Activated naive CD4-positive, alpha-beta T cell treated with anti-CD3 and anti-CD28 coated beads, Interleukin-2, amount 10 ng/mL, durations not matched to agents 7 days and 5 days (primary cell): ENCODE measurements around the gene SCCPDH.
"Not testable (repeated sequence)": the region's sequence is repeated elsewhere in the genome, so short reads cannot be mapped to it uniquely, and the experiment has no call there.

ENCODE experiments used
- CTCF ChIA-PET: fragments of 350-600 bp; sonication (Branson Sonifier 250); formaldehyde crosslinking; loops from one replicate; lab custom pipeline; 2021; ENCODE audit warnings: antibody characterized with exemption; lab: Charles Lee
- DNase-seq: peaks from one replicate; pipeline ENCODE4 v3.0.0-alpha.2; 2020
- H3K27ac Mint-ChIP-seq: one replicate; pipeline ENCODE4 v1.8.0; 2021; ENCODE audit warnings: mild to moderate bottlenecking, moderate library complexity, mixed read lengths
- H3K27me3 Mint-ChIP-seq: one replicate; pipeline ENCODE4 v1.8.0; 2021; ENCODE audit warnings: mild to moderate bottlenecking, mixed read lengths
- H3K36me3 Mint-ChIP-seq: one replicate; pipeline ENCODE4 v1.8.0; 2021; ENCODE audit warnings: mixed read lengths
- H3K4me1 Mint-ChIP-seq: one replicate; pipeline ENCODE4 v1.8.0; 2021; ENCODE audit warnings: mixed read lengths
- H3K4me3 Mint-ChIP-seq: one replicate; pipeline ENCODE4 v1.8.0; 2021; ENCODE audit warnings: mild to moderate bottlenecking, moderate library complexity, mixed read lengths
- H3K9me3 Mint-ChIP-seq: one replicate; pipeline ENCODE4 v1.8.0; 2021; ENCODE audit warnings: mixed read lengths

The SCCPDH gene

DNA sequence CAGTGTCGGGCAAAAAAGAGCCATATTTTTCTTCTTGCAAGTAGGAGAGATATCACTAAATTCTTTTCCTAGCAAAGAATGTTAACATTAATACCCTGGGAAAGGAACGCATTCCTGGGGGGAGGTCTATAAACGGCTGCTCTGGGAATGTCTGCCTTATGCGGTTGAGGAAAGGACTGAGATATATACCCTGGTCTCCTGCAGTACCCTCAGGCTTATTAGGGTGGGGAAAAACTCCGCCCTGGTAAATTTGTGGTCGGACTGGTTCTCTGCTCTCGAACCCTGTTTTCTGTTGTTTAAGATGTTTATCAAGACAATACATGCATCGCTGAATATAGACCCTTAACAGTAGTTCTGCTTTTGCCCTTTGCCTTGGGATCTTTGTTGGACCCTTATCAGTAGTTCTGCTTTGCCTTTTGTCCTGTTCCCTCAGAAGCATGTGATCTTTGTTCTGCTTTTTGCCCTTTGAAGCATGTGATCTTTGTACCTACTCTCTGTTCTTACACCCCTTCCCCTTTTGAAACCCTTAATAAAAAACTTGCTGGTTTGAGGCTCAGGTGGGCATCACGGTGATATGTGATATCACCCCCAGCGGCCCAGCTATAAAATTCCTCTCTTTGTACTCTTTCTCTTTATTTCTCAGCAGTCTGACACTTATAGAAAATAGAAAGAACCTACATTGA is 29.9 kb upstream of the SCCPDH start:
- CTCF ChIA-PET, result interaction anchor here (1.1 to 1.7 kb wide), 2 partner anchors 9 to 202 kb away, joined by 3 read pairs; no protein-coding TSS in a partner anchor
- H3K36me3 Mint-ChIP-seq, H3K27ac Mint-ChIP-seq, DNase-seq, H3K27me3 Mint-ChIP-seq, H3K4me3 Mint-ChIP-seq: not testable (repeated sequence)
- Mint-ChIP-seq H3K9me3 (peaks cover 24% of the 10 kb centered on the region), H3K4me1 (peaks cover 13% of the 10 kb centered on the region)

DNA sequence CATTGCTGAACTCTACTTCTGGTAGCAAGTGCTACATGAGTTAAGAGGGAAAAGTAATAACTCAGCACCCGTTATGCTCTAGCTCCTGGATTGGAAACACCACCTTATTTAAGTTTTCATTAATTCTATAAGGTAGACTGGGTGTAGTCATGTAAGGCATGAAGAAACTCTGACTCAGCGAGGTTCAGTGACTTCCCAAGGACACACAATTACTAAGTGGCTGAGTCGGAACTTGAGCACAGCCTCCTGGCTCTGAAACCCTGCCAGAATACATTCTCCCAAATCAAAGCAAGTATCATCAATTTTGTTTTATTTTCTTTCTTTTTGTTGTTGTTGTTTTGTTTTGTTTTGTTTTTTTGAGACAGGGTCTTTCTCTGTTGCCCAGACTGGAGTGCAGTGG is 29.1 kb upstream of the SCCPDH start:
- DNase-seq, result no peak
- CTCF ChIA-PET, result interaction anchor here (0.9 to 1.7 kb wide), 4 partner anchors 8 to 203 kb away, joined by 3 to 5 read pairs (median 3); no protein-coding TSS in a partner anchor
- peaks cover 24% of the 10 kb centered on the region for H3K9me3 Mint-ChIP-seq
- H3K4me1 Mint-ChIP-seq, result peaks cover 10% of the 10 kb centered on the region
- peaks cover 2% of the 10 kb centered on the region for H3K36me3 Mint-ChIP-seq
- H3K27me3 Mint-ChIP-seq, result no peaks in the 10 kb centered on the region
- H3K27ac Mint-ChIP-seq, result peak overlapping the region; percentile 2
- H3K4me3 Mint-ChIP-seq, result no peak overlapping the region

- Mint-ChIP-seq H3K27ac (no peak overlapping the region), H3K4me1 (peaks cover 10% of the 10 kb centered on the region), H3K9me3 (peaks cover 24% of the 10 kb centered on the region), H3K27me3 (no peaks in the 10 kb centered on the region), H3K36me3 (peaks cover 2% of the 10 kb centered on the region), H3K4me3 (no peak overlapping the region)
- CTCF ChIA-PET, result interaction anchor here (0.9 to 1.7 kb wide), 4 partner anchors 8 to 203 kb away, joined by 3 to 5 read pairs (median 3); no protein-coding TSS in a partner anchor
- no peak for DNase-seq
Measured at GRCh38 chr1:246695666-246696065, 28.5 kb upstream of the SCCPDH start.

- Mint-ChIP-seq H3K4me1 (peaks cover 10% of the 10 kb centered on the region), H3K27me3 (peaks cover 5% of the 10 kb centered on the region), H3K36me3 (no peaks in the 10 kb centered on the region), H3K9me3 (peaks cover 13% of the 10 kb centered on the region), H3K4me3 (peak overlapping the region; percentile 22), H3K27ac (peak overlapping the region; percentile 40)
- CTCF ChIA-PET, result no interaction called here
- DNase-seq, result no peak
Measured at GRCh38 chr1:246698466-246699094, 25.6 kb upstream of the SCCPDH start.

DNA sequence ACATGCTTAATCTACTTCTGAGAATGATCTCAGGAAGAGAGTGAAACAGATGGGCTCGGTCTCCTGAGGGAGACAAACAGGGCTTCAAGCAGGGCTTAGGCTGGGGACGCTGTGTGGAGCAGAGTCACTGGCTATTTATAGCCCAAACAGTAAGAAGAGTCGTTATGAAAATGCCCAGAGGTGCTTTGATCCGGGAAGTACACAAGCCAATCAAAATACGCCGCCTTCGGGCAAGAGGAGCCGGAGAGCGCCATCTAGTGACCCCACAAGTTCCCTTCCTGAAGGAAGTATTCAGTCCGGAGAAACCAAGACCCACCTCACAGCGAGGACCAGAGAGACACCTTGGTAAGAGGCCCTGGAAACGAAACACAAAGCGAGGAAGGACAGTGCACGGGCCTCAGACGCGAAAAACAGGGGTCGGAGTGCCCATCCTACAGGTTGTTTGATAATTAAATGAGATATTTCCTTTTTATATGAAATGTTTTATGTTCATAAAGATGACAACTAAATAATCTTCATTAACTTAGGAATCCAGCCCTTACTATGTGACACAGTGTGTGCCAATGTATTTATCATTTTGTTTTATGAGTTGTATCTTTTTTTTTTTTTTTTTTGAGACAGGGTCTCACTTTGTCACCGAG is 25.0 kb upstream of the SCCPDH start:
- DNase-seq, result peak; percentile 88
- peak overlapping the region; percentile 22 for H3K4me3 Mint-ChIP-seq
- H3K9me3 Mint-ChIP-seq, result peaks cover 10% of the 10 kb centered on the region
- H3K27ac Mint-ChIP-seq, result peak overlapping the region; percentile 40
- H3K36me3 Mint-ChIP-seq, result no peaks in the 10 kb centered on the region
- peaks cover 7% of the 10 kb centered on the region for H3K27me3 Mint-ChIP-seq
- H3K4me1 Mint-ChIP-seq, result peaks cover 10% of the 10 kb centered on the region
- CTCF ChIA-PET, result interaction anchor here (0.7 kb wide), 1 partner anchor 308 kb away, joined by 3 read pairs; no protein-coding TSS in a partner anchor

- Mint-ChIP-seq H3K36me3 (no peaks in the 10 kb centered on the region), H3K27ac (no peak overlapping the region), H3K27me3 (peaks cover 7% of the 10 kb centered on the region), H3K4me3 (no peak overlapping the region), H3K9me3 (no peaks in the 10 kb centered on the region), H3K4me1 (peaks cover 15% of the 10 kb centered on the region)
- no peak for DNase-seq
- CTCF ChIA-PET, result interaction anchor here (0.9 kb wide), 1 partner anchor 8 kb away, joined by 3 read pairs; no protein-coding TSS in a partner anchor
Measured at GRCh38 chr1:246703581-246703980, 20.6 kb upstream of the SCCPDH start.

DNA sequence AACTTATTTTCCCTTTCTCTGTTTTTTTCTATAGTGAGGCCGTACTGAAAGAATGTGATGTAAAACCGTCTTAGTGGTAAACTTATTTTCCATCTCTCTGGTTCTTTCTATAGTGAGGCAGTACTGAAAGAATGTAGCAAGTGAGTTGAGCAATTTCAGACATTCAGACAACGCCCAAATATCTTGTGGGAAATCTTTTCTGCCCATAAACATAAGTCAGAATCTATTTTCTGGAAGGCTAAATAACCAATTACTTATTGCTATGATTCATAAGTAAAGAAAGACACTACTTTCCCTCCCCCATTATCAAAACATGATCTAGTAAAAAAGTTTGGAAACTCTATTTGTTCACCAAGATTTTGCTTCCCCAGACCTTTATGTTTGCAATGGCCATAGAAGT is 18.8 kb upstream of the SCCPDH start:
- no peak overlapping the region for H3K27ac Mint-ChIP-seq
- H3K4me3 Mint-ChIP-seq, result no peak overlapping the region
- no peak for DNase-seq
- H3K9me3 Mint-ChIP-seq, result peaks cover 6% of the 10 kb centered on the region
- H3K27me3 Mint-ChIP-seq, result peaks cover 7% of the 10 kb centered on the region
- H3K4me1 Mint-ChIP-seq, result peaks cover 20% of the 10 kb centered on the region
- CTCF ChIA-PET, result no interaction called here
- peaks cover 2% of the 10 kb centered on the region for H3K36me3 Mint-ChIP-seq

- DNase-seq, result no peak
- CTCF ChIA-PET, result no interaction called here
Measured at GRCh38 chr1:246708166-246708565, 16.0 kb upstream of the SCCPDH start.

DNA sequence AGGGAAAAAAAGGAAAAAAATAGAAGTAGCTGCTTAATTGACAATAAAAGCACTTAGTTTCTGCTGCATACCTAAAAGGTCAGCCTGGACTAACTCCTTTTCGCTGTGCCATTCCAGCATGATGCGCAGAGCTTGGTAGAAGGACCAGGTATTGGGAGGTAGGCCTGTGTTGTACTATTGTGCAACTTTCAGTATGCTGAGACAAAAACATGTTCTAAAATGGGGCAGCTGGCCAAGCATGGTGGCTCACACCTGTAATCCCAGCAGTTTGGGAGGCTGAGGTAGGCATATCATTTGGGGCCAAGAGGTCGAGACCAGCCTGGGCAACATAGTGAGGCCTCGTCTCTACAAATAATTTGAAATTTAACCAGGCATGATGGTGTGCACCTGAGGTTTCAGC is 15.0 kb upstream of the SCCPDH start:
- CTCF ChIA-PET, result no interaction called here
- Mint-ChIP-seq H3K4me3 (no peak overlapping the region), H3K36me3 (peaks cover 2% of the 10 kb centered on the region)

More at GRCh38 chr1:246708166-246708565, 16.0 kb upstream of the SCCPDH start:
- peaks cover 13% of the 10 kb centered on the region for H3K9me3 Mint-ChIP-seq
- H3K27ac Mint-ChIP-seq, result no peak overlapping the region
- peaks cover 2% of the 10 kb centered on the region for H3K36me3 Mint-ChIP-seq
- H3K4me3 Mint-ChIP-seq, result no peak overlapping the region
- peaks cover 20% of the 10 kb centered on the region for H3K4me1 Mint-ChIP-seq
- peaks cover 23% of the 10 kb centered on the region for H3K27me3 Mint-ChIP-seq

GRCh38 chr1:246709835-246710234 is 14.4 kb upstream of the SCCPDH start:
- H3K27ac Mint-ChIP-seq, result no peak overlapping the region
- H3K36me3 Mint-ChIP-seq, result peaks cover 2% of the 10 kb centered on the region
- peaks cover 20% of the 10 kb centered on the region for H3K4me1 Mint-ChIP-seq
- no peak overlapping the region for H3K4me3 Mint-ChIP-seq
- H3K9me3 Mint-ChIP-seq, result peaks cover 13% of the 10 kb centered on the region
- no peak for DNase-seq
- CTCF ChIA-PET, result interaction anchor here (0.8 kb wide), 1 partner anchor 1288 kb away, joined by 3 read pairs; no protein-coding TSS in a partner anchor
- H3K27me3 Mint-ChIP-seq, result peaks cover 28% of the 10 kb centered on the region

More for the DNA sequence above, 15.0 kb upstream of the SCCPDH start:
- peaks cover 20% of the 10 kb centered on the region for H3K4me1 Mint-ChIP-seq
- no peak for DNase-seq
- no peak overlapping the region for H3K27ac Mint-ChIP-seq
- peaks cover 23% of the 10 kb centered on the region for H3K27me3 Mint-ChIP-seq
- H3K9me3 Mint-ChIP-seq, result peaks cover 13% of the 10 kb centered on the region

DNA sequence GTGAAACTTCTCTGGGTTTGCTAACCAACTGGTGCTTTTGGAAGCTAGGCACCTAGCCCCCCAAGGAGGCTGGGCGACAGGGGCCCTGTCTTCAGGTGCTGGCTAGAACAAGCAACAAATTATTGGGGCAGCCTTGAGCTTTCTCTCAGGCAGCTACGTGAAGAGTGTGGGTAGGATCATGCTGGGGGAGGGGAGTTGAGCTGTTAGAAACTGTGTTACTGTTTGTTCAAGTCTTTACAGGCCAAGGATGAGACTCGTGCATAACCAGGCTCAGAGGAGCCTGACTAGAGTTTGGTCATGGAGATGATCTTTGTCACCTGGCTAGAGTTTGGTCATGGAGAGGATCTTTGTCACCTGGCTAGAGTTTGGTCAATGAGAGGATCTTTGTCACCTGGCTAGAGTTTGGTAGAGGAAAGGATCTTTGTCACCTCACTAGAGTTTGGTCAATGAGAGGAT is 12.6 kb upstream of the SCCPDH start:
- Mint-ChIP-seq H3K4me3 (no peak overlapping the region), H3K4me1 (peaks cover 20% of the 10 kb centered on the region), H3K27ac (no peak overlapping the region), H3K27me3 (peaks cover 28% of the 10 kb centered on the region), H3K36me3 (peaks cover 2% of the 10 kb centered on the region), H3K9me3 (peaks cover 13% of the 10 kb centered on the region)
- CTCF ChIA-PET, result interaction anchor here (1.5 kb wide), 2 partner anchors 16 to 22 kb away, joined by 4 to 5 read pairs; no protein-coding TSS in a partner anchor
- no peak for DNase-seq

- H3K9me3 Mint-ChIP-seq, result peaks cover 13% of the 10 kb centered on the region
- DNase-seq, H3K27ac Mint-ChIP-seq, H3K36me3 Mint-ChIP-seq, H3K4me3 Mint-ChIP-seq: not testable (repeated sequence)
- CTCF ChIA-PET, result interaction anchor here (1.5 kb wide), 1 partner anchor 17 kb away, joined by 5 read pairs; no protein-coding TSS in a partner anchor
- peaks cover 20% of the 10 kb centered on the region for H3K4me1 Mint-ChIP-seq
- peaks cover 28% of the 10 kb centered on the region for H3K27me3 Mint-ChIP-seq
Measured at GRCh38 chr1:246712428-246712827, 11.8 kb upstream of the SCCPDH start.

GRCh38 chr1:246719361-246719760 is 4.8 kb upstream of the SCCPDH start:
- H3K27ac Mint-ChIP-seq, CTCF ChIA-PET, H3K4me1 Mint-ChIP-seq: not testable (repeated sequence)

DNA sequence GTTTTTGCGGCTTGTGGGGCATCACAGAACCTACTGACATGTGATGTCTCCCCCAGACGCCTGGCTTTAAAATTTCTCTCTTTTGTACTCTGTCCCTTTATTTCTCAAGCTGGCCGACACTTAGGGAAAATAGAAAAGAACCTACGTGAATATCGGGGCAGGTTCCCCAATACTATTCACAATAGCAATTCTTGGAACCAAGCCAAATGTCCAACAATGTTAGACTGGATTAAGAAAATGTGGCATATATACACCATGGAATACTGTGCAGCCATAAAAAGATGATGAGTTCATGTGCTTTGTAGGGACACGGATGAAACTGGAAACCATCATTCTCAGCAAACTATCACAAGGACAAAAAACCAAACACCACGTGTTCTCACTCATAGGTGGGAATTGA is 3.4 kb upstream of the SCCPDH start:
- CTCF ChIA-PET, H3K27ac Mint-ChIP-seq, DNase-seq, H3K9me3 Mint-ChIP-seq, H3K4me3 Mint-ChIP-seq, H3K36me3 Mint-ChIP-seq: not testable (repeated sequence)
- peaks cover 17% of the 10 kb centered on the region for H3K4me1 Mint-ChIP-seq
- H3K27me3 Mint-ChIP-seq, result peaks cover 15% of the 10 kb centered on the region

More at GRCh38 chr1:246719361-246719760, 4.8 kb upstream of the SCCPDH start:
- H3K27me3 Mint-ChIP-seq, result peaks cover 15% of the 10 kb centered on the region
- H3K9me3 Mint-ChIP-seq, H3K4me3 Mint-ChIP-seq, H3K36me3 Mint-ChIP-seq, DNase-seq: not testable (repeated sequence)
